NCI-H460 (cell line): ENCODE results near the gene RBPJ. TPM values are rescaled to one million over a fixed set of nuclear protein-coding genes. Genes with fewer than 3 reads are reported as not detected.

Experiments used
- DNase-seq: peaks from one replicate; pipeline ENCODE4 v3.0.0-alpha.2; 2016; ENCODE audit warnings: low read depth; ENCODE audit errors: extremely low read depth
- total RNA-seq: library from RNA; depleted of rRNA; stranded (reverse); fragments of >200 nt; shearing (Covaris generic); gene quantifications from 2 replicates; pipeline ENCODE4 v1.2.3, GENCODE V29; 2014

RBPJ gene
- total RNA-seq, 1 experiment from 2014 or later, result 25.9 TPM

DNA sequence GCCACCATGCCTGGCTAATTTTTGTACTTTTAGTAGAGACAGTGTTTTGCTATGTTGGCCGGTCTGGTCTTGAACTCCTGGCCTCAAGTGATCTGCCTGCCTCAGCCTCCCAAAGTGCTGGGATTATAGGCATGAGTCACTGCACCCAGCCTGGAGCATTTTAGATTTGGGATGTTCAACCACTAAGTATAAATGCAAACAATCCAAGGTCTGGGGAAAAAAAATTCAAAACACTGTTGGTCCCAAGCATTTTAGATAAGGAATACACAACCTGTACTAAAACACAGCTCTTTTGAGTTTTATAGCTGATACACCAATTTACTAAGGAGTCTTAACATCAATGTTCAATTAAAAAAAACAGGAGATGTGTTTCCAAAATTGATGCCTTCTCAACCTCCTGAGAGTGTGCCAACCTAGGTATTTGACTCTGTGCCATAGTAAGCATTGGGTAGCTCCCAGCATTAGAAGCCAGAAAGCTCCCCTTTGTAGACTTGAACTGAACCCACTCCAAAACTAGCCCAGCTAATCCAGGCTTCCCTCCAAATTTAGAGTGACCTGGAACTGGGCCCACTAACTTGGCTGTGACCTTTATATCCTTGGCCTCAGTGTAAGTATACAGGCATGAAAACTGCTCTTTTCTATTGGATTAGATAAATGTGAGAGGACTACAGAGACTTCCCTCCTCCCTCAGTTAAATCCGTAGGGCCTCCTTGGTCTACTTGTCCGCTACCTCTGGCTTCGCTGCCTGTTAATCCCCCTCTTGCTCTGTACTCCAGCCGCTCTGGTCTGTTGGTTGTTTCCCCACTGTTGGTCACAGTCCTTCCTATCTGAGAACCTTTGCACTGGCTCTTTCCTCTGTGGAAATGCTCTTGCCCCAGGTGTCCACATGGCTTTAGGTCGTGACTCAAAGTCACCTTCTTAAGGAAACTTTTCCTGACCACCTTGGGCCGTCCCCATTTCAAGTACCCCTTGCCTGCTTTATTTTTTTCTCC, 91.9 kb downstream of the RBPJ start:
- no peak for DNase-seq

DNA sequence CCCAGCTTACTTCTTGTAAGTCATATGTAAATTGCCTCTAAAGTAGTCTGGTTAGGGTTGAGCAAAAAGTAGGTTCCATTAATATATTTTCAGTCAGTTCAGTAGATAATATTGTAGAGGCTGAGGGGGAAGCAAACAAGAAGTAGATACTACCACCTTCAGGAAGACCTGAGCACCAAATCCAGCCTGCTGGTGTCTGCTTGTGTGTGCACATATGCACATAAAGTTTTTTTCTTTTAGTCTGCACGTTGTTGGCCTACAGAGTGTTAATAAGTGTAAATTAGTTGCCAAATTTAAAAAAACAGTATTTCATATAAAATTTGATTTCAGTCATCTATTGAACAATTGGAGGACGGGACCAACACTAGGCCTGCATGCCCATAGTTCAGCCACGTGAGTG, 92.8 kb downstream of the RBPJ start:
- DNase-seq, result no peak

DNA sequence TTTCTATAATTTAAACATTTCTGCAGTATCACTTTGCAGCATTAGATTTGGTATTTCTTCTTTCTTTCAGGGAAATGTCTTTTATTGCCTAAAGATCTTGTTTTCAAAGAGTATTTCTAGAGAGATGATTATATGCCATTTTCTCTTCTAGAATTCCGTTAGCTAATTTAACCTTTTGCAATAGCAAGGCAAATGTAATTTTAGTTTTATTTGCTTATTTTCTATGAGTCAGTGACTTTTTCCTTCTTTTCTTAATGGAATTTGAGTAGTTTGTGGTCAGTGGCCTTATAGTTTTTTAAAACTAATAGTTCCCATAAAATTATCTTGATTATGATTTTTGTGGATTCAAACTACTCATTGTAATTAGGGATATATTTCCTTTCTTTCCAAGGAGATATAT, 97.3 kb downstream of the RBPJ start:
- DNase-seq, result no peak

DNA sequence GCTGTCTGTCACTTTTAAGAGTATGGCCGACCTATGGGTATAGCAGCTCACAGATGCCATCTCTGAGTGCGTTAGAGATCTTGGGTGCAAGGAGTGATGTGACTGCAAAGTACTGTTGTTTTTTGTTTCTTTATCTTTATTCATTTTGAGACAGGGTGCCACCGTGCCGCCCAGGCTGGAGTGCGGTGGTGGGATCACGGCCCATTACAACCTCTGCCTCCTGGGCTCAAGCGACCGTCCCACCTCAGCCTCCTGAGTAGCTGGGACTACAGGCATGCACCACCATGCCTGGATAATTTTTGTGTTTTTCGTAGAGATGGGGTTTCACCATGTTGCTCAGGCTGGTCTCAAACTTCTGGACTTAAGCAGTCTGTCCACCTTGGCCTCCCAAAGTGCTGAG, 98.0 kb downstream of the RBPJ start:
- no peak for DNase-seq

DNA sequence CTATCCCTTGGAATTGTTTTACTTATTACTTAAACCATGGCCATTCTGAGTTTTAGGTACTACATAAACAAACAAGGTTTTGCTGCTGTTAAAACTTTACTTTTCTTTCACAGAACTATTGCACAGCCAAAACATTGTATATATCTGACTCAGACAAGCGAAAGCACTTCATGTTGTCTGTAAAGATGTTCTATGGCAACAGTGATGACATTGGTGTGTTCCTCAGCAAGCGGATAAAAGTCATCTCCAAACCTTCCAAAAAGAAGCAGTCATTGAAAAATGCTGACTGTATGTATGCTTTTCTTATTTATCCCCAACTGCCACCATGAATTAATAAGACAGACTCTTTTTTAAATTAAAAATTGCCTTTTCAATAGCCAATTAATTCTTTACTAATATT, 99.6 kb downstream of the RBPJ start:
- DNase-seq, result no peak

DNA sequence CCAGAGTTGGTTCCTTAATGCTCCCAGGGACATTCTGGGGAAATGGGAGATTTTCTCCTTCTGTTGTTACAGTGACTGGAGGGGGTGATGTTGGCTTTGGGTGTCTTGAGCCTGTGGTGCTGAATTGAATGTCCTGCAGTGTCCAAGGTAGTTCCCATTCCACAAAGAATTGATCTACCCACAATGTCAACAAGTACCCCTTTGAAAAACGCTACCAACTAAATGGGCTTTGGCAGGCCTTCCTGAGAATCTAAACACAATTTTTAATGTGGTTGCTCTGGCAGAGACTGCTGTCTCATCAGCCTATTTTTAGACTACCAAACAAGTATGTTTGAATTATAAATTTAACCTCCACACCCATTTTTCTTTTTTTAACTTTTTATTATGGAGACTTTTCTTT, 100.1 kb downstream of the RBPJ start:
- no peak for DNase-seq

DNA sequence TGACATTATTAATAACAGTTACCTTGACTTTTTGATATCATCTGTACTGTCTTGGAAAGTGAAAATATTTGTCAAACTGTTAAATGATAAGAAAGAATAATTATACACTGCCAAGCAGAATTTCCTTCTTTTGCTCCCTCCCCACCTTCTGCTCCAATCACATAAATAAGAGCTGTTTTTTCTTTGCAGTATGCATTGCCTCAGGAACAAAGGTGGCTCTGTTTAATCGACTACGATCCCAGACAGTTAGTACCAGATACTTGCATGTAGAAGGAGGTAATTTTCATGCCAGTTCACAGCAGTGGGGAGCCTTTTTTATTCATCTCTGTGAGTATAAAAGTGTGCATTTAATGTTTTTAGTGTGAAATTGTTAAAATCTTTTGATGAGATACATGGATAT, 103.3 kb downstream of the RBPJ start:
- DNase-seq, result no peak

DNA sequence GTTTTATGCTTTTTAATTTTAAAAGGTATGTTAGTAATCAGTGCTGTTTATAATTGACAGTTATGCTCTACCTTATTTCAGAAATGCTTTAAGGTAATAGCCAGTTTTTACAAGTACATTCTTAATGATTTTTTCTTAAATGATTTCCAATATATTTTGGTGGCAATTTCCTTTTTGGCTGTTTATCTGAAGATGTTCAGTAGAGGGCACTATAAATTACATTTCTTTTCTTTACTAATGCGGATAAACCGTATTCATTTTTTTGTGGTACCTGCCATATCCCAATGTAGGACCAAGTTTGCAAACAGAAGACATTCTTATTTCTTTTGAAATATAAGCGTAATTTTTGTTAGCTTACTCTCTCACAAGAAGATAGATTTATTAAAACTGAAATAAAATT, 104.0 kb downstream of the RBPJ start:
- no peak for DNase-seq

DNA sequence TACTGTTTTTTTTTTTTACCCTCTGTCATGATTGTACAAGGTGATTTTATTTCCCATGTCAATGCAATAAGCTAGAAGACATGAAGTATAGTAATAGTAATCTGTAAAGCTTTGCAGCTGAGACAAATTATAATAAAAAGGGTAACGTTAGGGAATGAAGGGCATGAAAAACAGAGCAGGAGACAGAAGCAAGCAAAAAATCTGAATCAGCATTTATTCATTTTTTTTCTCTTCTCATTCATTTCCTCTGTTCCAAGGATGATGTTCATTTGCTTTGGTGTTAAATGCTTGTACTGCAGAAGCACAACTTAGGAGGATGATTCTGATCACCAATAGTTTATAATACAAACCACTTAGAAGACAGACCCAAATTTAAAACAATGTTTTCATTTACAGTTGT, 105.1 kb downstream of the RBPJ start:
- no peak for DNase-seq

DNA sequence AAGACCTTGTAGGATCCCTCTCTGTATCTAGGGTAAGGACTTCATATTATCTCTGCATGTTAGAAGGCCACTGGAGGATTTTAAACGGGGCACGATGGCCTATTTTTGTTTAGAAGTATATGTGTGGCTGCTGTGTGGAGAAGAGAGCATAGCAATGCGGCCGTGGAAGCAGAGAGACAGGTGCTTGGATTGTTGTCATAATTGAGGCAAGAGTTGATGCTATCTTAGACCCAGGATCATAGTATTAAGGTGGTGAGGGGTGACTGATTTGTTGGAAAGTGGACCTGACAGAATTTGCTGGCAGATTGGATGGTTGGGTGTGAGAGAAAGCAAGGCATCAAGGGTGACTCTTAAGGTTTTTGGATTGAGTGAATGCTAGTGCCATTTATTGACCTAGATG, 106.1 kb downstream of the RBPJ start:
- DNase-seq, result no peak

DNA sequence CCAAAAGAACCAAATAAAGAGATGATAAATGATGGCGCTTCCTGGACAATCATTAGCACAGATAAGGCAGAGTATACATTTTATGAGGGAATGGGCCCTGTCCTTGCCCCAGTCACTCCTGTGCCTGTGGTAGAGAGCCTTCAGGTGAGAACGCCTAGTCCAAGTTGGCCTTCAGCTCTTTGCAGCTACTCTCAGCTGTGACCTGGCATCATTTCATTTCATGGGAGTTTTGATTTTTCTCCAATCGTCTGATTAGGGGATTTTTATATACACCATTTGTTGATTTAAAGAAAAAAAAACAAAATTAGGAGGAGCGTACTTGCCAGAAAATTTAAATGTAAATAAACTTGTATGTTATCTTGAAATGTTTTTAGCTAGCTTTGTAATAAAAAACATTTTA, 109.1 kb downstream of the RBPJ start:
- DNase-seq, result no peak

DNA sequence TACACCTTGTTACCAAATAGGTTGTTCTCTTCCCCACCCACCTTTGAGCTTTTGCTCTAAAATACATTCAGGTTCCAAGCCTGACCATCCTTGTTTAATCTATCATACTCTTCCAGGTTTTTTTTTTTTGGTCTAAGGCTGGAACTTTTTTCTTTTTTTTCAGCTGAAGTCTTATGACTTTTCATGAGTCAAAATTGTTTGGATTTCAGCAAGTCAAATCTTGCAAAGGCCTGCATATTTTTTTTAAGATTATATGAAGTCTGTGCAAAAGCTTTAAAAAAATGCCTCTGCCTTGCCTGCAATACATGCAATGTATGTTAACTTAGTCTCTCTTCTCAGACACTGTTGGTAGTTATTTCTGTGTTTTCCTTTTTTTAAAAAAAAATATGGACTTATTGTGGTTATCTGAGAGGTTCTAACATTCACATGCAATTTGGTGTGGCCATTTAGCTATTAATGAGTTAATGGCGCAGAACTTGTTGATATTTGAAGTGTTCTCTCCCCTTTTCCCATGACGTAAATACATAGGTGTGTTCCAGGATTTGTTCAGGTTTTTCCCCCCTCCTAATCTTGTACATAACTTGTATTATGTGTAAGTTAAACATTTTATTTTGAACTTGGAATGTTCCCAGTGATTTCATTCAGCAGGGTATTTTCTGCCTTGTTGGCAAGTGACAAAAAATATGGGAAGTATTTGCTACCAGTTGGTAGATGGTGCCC, 110.8 kb downstream of the RBPJ start:
- DNase-seq, result no peak

DNA sequence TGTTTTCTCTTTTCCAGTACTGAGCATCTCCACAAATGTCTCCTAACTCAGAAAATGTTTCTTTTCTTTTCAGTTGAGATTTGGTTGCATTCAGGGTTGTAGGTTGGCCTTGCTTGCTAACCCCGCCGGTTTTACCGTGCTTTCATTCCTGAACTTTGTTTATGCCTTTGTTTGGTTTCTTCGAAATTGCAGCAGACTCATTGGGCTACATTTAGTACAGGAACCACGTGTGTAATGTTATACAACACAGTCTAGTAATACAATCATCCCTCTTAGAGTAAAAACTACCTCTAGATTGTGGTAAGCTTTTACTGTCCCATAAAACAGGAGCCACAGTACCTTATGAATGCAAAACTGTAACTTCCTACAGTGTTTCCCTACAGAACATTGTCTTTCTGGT, 111.6 kb downstream of the RBPJ start:
- no peak for DNase-seq

DNA sequence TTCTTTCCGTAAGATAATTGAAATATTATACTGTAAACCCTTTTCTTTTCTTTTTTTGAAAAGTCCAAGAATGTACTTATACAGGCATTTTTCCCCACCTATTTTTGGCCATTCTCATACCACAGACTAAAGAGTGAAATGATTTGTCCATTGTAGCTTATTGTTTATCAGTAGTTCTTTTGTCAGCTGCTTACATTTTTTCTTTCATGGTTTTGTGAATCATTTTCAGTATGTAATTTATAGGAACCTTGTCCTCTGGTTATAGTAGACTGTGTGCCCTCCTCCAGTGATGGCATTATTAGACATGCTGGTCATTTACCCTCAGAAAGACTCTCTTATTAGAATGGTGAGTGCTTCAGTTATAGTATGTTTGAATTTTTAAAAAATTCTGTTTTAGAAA, 112.7 kb downstream of the RBPJ start:
- DNase-seq, result no peak

DNA sequence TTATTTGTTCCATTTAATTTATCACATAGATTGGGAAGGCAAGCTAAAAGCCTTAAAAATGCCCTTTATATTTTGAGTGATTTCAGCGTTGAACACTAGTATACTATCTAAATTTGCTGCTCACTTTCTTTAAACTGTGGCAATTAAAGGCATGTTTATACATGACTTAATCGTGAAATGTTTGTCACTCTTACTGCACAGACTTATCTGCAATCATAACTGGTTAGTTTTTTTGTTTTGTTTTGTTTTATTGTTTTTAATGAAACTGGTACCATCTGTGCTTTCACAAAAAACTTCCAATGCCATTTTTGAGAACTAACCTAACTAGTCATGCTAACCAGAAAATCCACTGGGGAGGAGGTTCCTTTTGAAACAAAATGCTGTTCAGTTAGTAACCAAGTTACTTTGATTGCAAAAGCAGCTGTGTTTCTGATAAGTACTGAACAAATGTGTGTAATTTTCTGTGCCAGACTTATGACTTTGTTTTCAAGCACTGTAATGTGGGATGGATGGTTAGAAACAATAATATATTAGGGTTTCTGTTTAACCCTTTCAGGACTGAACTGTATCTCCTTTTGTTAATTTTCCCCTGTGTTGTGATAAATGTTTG, 113.3 kb downstream of the RBPJ start:
- DNase-seq, result no peak

DNA sequence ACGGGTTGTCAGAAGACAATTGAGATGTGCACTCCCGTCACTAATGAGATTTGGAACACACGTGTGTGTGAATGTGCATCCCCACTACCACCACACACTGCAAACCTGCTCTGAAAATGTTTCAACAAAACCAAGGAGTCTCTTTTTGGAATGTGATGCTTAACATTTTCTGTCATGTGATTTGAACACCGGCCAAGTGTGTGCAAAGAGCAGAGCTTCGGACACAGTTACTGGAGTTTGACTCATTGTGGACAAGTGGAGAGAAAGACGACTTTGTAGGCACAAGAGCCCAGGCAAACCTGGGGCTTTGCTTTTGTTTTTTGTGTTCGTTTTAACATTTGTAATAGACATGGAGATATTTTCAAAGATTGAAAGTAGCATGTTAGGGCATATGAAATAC, 120.3 kb downstream of the RBPJ start:
- DNase-seq, result no peak

DNA sequence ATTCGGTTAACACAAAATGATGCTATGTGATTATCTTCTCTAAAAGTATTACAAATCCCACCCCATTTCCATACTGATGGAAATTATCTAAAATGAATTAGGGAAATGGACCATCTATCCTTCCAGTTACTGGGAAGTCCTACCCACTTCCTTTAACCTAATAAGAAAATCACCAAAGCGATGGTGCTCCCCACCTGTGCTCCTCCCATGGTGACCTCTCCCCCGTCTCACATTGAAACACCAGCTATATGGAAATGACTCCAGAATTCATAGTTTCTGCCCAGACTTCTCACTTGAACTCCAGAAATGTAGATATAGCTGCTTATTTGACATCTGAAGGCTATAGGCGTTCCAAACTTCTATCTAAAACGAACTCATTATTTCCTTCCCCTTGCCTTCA, 121.0 kb downstream of the RBPJ start:
- DNase-seq, result no peak

DNA sequence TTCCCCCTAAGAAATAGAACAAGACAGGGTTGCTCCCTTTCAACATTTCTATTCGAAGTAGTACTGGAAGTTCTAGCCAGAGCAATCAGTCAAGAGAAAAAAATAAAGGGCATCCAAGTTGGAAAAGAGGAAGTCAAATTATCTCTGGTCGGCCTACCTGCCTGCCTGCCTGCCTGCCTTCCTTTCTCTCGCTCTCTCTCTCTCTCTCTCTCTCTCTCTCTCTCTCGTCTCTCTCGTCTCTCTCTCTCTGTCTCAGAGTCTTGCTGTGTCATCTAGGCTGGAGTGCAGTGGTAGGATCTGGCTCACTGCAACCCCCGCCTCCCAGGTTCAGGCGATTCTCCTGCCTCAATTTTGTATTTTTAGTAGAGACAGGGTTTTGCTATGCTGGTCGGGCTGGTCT, 126.6 kb downstream of the RBPJ start:
- no peak for DNase-seq

DNA sequence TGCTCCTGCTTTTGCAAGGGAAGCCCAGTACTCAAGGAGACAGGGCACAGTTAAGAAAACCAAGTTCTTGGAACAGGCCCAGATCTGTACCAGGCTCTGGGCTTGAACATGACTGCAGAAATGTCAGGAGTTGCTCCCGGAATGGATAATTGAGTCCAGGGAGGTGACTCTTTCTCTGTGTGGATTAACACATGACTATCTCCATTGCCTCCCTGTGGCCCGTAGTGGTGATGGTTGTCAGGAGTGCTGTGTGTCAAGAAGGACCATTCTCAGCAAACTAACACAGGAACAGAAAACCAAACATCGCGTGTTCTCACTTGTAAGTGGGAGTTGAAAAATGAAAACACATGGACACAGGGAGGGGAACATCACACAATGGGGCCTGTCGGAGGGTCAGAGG, 129.6 kb downstream of the RBPJ start:
- no peak for DNase-seq

DNA sequence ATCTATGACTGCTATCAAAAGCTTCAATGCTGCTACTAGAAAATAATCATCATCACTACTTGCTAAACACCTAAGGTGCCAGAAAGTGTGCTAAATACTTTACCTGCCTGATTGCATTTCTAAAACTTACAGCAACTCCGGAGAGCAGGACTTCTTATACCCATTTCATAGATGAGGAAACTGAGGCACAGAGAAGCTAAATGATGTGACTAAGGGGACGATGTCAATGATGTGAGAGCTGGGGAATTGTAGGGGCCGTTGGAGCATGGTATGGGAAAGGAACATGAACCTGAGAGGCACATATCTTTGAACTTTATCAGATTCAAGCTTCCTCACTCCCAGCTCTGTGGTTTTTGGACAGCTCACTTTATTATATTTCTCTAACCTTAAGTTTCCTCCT, 130.8 kb downstream of the RBPJ start:
- DNase-seq, result no peak
